Measurements from ENCODE around the gene SNORC. TPM values are rescaled to one million over a fixed set of nuclear protein-coding genes. Genes with fewer than 3 reads are reported as not detected.

SNORC gene
- total RNA-seq, 6 experiments from 2014 or later, result 2.0 to 14.5 (median 9.1) TPM

DNA sequence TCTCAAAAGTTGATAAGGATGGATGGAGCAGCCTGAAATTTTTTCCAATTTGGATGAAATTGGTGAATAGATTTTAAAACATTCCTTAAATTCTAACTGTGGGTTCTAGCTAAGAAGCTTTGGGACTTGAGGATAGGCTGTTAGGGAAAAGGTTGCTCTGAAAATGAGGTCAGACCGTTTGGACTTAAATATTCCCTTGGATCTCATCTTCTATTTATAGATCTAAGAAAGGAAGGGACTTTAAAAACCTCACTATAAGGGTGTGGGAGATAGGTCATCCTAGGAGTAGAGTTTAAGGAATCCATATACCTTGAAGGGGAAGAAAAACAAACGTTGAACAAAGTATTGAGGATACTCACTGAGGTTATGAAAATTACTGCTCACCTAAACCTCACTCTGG lies 17.4 kb upstream of the SNORC start:
- intact Hi-C loops (cut with DNase I), result no loop called here
- peaks cover 0 to 37% (median 3%) of the 10 kb centered on the region in 4 donors for H3K36me3 ChIP-seq
- WGBS (ENCODE audit: insufficient coverage, low coverage, low lambda C conversion rate, missing lambda C conversion rate), result 19% methylated on average over 2 of the region's 2 CpGs

DNA sequence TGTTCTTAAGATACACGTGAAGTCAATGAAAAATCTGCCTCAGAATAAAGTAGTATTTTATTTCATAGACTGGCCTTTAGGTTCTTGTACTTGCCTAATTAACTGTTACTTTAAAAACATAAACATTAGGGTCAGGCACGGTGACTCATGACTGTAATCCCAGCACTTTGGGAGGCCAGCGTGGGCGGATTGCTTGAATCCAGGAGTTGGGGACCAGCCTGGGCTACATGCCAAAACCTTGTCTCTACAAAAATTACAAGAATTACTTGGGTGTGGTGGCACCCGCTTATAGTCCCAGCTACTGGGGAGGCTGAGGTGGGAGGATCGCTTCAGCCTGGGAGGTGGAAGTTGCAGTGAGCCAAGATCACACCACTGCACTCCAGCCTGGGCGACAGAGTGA lies 16.0 kb upstream of the SNORC start:
- ATAC-seq, result no peak
- Histone ChIP-seq H3K9me3 (no peaks in the 10 kb centered on the region), H3K27ac (peak overlapping the region in 2 of 3 donors; percentile 94 to 96), H3K4me3 (no peak overlapping the region), H3K4me1 (peaks cover 0 to 39% (median 10%) of the 10 kb centered on the region in 4 donors), H3K27me3 (no peaks in the 10 kb centered on the region), H3K36me3 (peaks cover 0 to 23% (median 0%) of the 10 kb centered on the region in 4 donors)
- WGBS (ENCODE audit: insufficient coverage, low coverage, low lambda C conversion rate, missing lambda C conversion rate), result 25% methylated on average over 7 of the region's 7 CpGs
- intact Hi-C loops (cut with DNase I), result no loop called here
- no peak for TF ChIP-seq POLR2A (IDR thresholded peaks at IDR 0.05)
- TF ChIP-seq, protein P1, sequence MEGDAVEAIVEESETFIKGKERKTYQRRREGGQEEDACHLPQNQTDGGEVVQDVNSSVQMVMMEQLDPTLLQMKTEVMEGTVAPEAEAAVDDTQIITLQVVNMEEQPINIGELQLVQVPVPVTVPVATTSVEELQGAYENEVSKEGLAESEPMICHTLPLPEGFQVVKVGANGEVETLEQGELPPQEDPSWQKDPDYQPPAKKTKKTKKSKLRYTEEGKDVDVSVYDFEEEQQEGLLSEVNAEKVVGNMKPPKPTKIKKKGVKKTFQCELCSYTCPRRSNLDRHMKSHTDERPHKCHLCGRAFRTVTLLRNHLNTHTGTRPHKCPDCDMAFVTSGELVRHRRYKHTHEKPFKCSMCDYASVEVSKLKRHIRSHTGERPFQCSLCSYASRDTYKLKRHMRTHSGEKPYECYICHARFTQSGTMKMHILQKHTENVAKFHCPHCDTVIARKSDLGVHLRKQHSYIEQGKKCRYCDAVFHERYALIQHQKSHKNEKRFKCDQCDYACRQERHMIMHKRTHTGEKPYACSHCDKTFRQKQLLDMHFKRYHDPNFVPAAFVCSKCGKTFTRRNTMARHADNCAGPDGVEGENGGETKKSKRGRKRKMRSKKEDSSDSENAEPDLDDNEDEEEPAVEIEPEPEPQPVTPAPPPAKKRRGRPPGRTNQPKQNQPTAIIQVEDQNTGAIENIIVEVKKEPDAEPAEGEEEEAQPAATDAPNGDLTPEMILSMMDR (IDR thresholded peaks at IDR 0.05), result no peak
- DNase-seq, result peak in 1 of 3 donors; percentile 50

More for the DNA sequence above, 17.4 kb upstream of the SNORC start:
- peaks cover 0 to 27% (median 7%) of the 10 kb centered on the region in 4 donors for H3K4me1 ChIP-seq
- no peak overlapping the region for H3K27ac ChIP-seq
- no peaks in the 10 kb centered on the region for H3K9me3 ChIP-seq
- no peak for TF ChIP-seq POLR2A (IDR thresholded peaks at IDR 0.05)
- TF ChIP-seq, protein P1 (IDR thresholded peaks at IDR 0.05), result no peak
- no peak for DNase-seq
- no peak for ATAC-seq
- no peaks in the 10 kb centered on the region for H3K27me3 ChIP-seq
- no peak overlapping the region for H3K4me3 ChIP-seq

DNA sequence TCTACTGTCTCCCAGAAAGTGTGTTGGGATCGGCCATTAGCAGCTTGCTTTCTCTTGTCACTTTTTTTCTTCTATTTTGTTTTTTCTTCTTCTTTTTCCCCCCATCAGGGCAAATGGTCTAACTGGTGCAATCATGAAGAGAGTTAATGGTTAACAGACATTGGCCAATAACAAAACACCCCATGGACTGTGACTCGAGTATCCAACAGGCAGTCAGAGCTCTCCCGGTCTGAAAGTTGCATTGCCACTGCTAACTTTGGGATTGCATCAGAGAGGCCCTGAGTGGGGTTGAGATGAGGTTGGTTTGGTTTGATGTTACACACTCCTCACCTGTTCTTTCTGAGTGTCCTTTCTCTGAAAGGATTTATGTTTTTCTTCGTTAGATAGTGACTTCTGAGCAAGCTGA lies 12.9 kb upstream of the SNORC start:
- intact Hi-C loops (cut with DNase I), result no loop called here
- H3K4me1 ChIP-seq, result peaks cover 0 to 50% (median 15%) of the 10 kb centered on the region in 4 donors
- no peaks in the 10 kb centered on the region for H3K27me3 ChIP-seq
- TF ChIP-seq, protein P1 (IDR thresholded peaks at IDR 0.05), result no peak
- peak; percentile 57 for TF ChIP-seq POLR2A (IDR thresholded peaks at IDR 0.05)
- peak; percentile 75 to 91 (median 83) for ATAC-seq
- peak; percentile 42 to 88 (median 78) for DNase-seq
- H3K9me3 ChIP-seq, result no peaks in the 10 kb centered on the region
- H3K27ac ChIP-seq, result peak overlapping the region; percentile 82 to 96 (median 94)
- H3K36me3 ChIP-seq, result peaks cover 0 to 4% (median 0%) of the 10 kb centered on the region in 4 donors
- peak overlapping the region in 2 of 3 donors; percentile 13 to 33 for H3K4me3 ChIP-seq
- 29% methylated on average over 4 of the region's 4 CpGs for WGBS (ENCODE audit: insufficient coverage, low coverage, low lambda C conversion rate, missing lambda C conversion rate)

DNA sequence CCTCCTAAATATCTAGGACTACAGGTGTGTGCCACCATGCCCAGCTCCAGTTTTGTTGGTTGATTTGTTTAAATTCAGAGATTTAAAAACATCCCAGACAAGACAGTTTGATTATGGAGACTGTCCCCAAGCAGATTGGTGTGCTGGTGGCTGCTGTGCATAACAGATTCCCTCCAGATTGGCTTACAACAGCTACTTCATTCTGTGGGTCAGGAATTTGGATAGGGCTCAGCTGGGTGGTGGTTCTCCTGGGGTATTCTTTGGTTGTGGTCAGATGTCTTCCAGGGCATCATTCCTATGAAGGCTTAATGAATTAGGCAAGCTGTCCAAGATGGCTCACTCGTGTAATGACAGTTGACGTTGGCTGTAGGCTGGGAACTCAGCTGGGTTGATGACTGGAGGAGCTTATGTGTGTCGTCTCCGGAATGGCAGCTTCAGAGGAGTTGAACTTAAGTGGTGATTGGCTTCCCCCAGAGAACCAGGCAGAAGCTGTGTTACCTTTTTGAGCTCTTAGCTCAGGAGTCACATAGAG lies 10.6 kb upstream of the SNORC start:
- H3K36me3 ChIP-seq, result peaks cover 0 to 4% (median 0%) of the 10 kb centered on the region in 4 donors
- no CpG with 5 or more reads among the region's 4 CpGs for WGBS (ENCODE audit: insufficient coverage, low coverage, low lambda C conversion rate, missing lambda C conversion rate)
- peaks cover 0 to 45% (median 15%) of the 10 kb centered on the region in 4 donors for H3K4me1 ChIP-seq
- no peak overlapping the region for H3K4me3 ChIP-seq
- intact Hi-C loops (cut with DNase I), result no loop called here
- no peaks in the 10 kb centered on the region for H3K27me3 ChIP-seq
- H3K9me3 ChIP-seq, result no peaks in the 10 kb centered on the region
- DNase-seq (no peak), ATAC-seq (no peak)
- peak overlapping the region in 2 of 3 donors; percentile 71 to 96 for H3K27ac ChIP-seq
- TF ChIP-seq, protein P1 (IDR thresholded peaks at IDR 0.05), result no peak
- TF ChIP-seq POLR2A (IDR thresholded peaks at IDR 0.05), result no peak

Measured in right lobe of liver (tissue), 6 donors.